NB4 (cell line): Measurements from ENCODE around the gene ADRB1.

Experiments
- CTCF ChIP-seq: IDR thresholded peaks from one replicate; pipeline ENCODE4 v1.5.1; 2012; ENCODE audit warnings: low read depth, low read length
- POLR2A ChIP-seq: IDR thresholded peaks from 2 replicates; pipeline ENCODE4 v1.6.1; 2011; ENCODE audit warnings: mild to moderate bottlenecking; ENCODE audit not compliant: insufficient read length; ENCODE audit errors: extremely low read depth
- TF ChIP-seq, protein P1 (sequence below): IDR thresholded peaks from 2 replicates; pipeline ENCODE4 v1.6.1; 2011; ENCODE audit warnings: low read depth, low read length

GRCh38 chr10:114029655-114030054 is 14.0 kb upstream of the ADRB1 start:
- no peak for TF ChIP-seq CTCF
- TF ChIP-seq, protein P1, sequence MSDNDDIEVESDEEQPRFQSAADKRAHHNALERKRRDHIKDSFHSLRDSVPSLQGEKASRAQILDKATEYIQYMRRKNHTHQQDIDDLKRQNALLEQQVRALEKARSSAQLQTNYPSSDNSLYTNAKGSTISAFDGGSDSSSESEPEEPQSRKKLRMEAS, result no peak
- TF ChIP-seq POLR2A, result no peak
